NCI-H446 treated with DMSO at 0.1 percent for 48 hours (cell line): ENCODE results near the gene OSBPL7.

Source experiments
- DNase-seq: peaks from one replicate; lab custom pipeline; 2025; lab: John Stamatoyannopoulos, UW

OSBPL7 gene

DNA sequence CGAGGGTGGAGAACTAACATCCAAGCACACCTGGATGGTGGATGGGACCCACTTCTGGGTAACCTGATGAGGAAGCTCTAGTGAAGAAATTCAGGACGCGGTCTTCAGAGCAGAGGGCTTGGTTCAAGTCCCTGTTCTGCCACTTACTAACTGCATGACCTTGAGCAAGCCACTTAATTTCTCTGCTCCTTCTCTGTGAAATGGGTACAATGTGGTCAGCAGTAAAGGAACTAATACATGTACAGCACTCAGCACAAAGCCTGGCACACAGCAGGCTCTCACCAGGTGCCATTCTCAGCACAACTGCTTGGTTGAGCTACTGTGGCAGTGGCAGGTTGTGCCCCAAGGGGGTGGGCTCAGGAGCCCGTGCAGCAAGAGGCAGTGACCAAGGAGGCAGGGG lies 1.9 kb upstream of the OSBPL7 start:
- DNase-seq, result no peak

DNA sequence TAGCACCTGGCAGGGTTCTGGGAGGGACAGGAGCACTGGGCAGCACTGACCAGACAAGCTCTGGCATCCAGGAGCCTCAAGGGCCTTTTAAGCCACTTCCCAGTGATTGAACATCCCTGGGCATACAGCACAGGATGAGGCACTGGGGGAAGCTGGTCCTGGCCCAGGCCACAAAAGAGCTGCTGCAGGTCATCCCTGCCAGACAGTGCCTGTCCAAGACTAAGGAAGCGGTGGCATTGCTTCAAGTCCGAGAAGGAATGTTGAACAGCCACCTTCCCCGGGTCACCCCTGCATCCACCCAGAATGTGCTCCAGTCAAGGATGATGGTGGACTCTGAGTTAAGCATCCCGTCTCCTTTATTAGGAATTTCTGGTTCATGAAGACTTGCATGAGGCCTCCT lies 1.2 kb upstream of the OSBPL7 start:
- DNase-seq, result no peak

DNA sequence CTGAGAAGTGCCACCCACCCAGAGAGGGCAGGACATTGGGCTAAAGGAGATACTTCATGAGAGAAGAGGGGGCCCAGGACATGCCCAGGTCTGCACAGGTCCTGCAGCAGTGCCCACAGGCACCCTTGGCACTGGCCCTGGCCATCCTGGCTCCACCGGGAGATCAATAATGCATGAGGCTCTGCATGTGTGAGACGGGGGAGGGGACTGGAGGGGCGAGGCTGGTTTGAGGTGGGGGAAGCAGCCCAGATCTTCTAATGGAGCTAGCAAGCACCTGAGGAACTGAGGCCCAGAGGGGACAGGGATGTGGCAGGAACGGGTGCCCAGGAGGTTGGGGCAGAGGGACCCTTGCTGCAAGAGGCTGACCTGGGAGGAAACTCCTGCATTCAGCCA lies 567 bp downstream of the OSBPL7 start:
- DNase-seq, result no peak

DNA sequence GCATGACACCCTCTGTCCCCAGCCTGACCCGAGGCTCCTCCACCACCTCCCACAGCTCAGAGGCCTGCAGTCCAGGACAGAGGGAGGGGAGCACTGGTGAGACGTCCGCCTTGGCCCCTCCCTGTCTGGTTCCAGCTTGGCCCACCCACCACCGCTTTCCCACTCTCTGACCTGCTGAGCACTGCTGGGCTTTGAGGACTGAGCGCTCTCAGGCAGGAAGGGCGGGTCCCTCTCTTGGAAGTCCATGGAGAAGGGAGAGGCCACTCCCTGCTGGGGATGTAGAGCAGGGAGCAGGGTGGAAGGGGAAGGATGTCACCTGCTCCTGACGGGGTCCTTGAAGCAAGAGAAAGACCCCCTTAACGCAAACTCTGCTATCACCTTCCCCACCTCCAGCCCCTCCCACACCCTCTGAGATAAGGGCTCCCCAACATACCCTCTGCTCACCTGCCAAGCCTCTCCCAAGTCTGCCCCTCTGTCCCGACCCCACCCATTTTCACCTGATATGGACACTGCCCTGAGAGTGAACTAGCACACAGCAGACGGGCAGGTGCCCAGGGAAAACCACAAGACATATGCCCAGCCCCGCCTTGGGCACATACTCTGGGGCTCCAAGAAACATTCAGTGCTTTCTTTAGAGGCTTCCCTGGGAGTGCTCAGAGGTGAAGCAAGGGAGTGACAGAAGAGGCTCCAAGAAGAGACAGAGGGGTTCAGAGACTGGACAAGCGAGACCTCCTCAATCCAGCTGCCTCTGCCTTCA lies 1.4 kb downstream of the OSBPL7 start:
- no peak for DNase-seq

DNA sequence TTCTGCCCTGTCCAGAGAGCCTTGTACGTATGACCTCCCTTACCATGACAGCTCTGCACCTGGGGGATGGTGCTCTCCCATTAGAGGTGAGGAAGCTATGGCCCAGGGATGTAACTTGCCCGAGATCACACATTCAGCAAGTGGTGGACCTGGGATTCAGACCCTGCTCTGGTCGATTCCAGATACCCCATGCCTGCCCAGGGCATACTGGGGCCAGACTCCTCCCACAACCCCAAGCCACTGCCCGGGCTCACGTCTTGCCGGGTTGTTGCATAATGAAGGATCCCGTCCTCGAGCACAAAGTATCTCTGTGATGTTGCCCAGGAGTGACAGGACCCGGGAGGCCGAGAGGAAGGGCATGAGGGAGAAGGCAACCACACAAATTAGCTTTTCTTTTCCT lies 2.1 kb downstream of the OSBPL7 start:
- no peak for DNase-seq

DNA sequence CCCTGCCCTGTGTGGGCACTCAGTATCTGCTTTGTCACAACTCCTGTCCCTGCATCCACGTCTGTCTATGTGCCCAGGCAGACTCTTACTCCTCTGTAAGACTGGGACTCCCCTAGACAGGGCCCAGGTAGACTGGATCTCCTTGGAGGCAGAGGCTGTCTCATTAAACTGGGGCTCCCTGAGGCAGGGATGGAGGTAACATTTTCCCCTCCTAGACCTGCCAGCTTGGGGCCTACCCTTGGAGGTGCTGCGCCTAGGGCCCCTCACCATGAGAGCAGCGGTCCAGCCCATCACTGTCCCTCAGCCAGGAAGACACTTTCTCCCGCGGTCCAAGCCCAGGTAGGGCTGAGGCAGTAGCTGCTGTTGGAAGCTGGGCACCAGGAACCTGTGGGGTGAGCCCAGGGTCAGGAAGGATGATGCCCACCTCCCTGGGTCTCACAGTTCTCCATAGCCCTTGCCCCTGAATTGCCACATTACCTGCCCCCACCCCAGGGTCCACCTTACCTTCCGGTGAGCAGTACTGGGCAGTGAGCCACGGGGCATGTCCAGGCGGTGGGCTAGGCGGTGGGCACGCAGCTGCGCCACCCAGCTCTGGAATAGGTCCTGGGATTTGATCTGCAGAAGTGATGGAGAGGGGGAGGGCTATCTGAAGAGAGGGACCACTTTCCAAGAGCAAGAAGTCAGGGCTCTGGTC lies 3.4 kb downstream of the OSBPL7 start:
- no peak for DNase-seq

DNA sequence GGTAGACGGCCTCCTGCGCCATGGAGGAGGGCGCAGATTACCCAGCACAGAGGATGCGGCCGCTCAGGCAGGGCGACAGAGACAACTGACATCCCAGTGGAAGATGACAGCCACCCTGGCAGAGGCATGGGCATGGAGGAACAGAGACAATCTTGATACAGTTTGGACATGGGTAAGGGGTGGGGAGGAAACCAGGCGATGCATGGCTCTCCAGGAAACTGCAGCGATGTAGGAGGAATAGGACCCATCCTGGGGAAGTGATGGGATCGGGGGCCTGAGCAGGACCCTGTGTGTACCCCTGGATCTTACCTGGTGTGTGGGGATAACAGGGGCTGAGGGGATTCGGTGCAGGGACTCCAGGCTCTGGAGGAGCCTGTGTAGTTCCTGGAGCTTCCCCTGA lies 4.6 kb downstream of the OSBPL7 start:
- no peak for DNase-seq

DNA sequence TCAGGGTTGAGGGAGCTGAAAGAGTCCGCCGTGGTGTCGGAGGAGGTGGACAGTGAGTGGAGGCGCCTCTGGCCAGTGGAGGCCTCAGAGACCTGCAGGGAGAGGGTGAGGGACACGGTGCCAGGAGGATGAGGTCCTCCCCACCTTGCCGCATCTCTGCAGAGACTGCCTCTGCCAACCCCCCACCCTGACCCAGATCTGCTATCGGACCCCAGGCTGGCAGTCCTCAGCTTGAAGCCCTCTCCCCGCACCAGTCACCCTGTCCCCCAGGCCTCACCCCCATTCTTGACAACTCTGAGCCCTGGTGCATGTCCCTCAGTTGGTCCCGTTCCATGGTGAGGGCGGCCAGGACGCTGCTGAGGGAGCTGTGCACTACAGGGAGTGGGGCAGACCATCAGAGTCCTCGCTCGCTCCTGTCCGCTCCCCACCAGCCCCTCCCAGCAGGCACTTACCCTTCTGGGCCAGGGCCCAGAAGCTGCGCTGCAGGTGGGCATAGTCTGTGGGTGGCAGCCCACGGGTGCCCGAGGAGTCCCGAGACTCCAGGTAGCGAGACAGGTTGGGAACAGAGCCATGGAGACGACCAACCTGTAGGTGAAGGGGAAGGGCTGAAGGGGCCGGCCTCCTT lies 5.4 kb downstream of the OSBPL7 start:
- DNase-seq, result no peak

DNA sequence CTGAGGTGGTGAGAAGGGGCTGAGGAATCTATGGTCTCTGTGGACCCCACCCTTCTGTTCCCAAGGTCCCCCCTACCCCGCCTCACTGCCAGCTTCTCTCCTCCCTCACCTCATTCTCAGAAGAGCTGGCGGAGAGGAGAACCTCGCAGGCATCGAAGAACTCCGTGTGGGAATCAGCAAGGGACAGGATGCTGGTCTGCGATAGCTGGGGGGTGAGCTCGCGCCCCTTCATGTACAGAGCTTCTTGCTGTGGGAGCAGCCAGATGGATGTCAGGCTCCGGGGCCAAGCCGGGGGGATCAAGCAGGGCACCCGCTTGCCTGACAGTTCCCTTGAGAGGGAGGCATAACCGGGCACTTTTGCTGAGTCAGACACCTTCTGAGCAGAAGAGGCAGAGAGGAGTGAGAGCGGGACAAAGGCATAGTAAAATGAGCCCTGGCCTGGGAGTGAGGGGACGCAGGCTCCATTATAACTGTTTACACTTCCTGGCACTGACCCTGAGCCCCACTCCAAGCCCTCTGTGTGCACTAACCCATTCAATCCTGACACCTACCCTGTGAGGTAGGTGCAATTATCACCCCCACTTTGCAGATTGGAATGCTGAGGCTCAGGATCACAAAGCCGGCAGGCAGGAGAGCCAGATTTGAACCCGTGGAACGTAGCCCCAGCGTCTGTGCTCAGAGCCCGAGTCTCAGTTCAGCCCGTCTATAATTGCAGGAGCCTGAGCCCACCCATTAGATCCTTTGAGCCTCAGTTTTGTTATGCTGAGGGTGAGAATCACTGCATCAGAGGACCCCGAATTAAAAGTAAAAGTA lies 6.3 kb downstream of the OSBPL7 start:
- no peak for DNase-seq

DNA sequence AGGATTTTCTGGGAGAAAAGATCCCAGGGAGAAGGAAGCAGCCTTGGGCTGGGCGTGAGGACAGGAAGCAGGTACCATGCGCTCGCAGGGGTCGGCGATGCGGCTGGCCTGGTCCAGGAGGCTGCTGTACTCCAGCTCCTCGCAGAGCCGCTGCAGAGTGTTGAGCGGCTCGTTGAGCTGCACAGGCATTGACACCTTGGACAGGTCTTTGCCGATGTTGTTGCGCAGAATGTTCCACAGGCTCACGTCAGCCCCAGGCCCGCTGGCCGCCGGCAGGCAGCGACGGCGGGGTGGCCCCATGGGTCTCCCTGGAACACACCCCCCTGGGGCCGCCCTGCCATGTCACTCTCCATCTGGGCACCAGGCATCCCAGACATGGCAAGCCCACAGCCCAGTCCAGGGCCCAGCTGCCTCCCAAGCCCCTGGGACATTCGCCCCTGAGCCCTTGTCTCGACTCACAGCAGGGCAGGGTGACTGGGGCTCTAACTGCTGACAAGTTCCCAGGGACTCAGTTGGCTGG lies 8.0 kb downstream of the OSBPL7 start:
- no peak for DNase-seq

DNA sequence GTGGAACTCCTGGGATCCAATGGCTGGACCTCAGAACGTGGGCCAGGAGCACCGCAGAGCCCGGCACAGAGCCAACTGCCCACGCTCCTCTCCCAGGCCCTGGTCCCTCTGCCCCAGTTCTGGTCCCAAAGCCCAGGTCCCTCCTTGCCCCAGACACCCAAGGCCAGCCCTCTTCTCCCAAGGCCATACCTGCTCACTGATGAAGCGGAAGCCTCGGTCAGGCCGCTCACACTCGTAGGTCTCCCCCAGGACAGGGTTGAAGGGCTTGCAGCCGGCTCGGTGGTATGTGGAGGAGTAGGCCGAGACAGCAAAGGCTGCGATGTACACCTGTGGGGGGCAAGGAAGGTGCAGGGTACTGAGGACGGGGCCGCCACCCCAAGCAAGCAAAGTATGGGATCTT lies 8.5 kb downstream of the OSBPL7 start:
- no peak for DNase-seq

DNA sequence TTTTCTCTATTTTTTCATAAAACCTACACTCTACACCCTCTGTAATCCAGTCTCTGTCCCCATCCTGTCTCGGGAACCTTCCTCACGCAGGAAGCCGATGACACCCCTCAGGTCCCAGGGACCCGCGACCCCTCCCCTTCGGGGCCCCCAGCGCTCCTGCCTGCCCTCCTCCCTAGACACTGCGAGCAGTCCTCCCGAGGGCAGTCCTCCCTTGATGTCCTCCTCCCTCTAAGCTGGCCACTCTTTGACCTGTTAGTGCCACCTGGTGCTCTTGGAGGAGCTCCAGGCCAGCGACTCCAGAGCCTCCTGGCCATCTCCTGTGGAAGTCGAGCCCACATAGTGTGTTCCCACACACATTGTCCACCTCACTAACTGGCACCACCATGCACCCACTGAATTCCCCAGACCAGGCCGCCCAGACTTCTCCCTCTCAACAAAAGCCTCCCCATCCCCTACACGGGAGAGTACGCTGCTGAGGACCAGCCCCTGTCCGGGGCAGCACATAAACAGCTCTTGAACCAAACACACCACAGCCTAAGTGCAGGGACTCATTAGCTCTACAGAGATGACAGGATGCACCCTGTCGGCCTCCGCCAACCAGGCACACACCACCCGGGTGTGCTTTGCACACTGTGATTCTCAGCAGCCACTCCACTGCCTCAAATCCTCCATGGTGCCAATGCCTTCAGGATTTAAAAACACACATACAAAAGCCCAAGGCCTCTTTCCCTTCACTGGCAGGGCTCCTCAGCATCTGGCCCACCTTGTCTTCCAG lies 9.3 kb downstream of the OSBPL7 start:
- no peak for DNase-seq

DNA sequence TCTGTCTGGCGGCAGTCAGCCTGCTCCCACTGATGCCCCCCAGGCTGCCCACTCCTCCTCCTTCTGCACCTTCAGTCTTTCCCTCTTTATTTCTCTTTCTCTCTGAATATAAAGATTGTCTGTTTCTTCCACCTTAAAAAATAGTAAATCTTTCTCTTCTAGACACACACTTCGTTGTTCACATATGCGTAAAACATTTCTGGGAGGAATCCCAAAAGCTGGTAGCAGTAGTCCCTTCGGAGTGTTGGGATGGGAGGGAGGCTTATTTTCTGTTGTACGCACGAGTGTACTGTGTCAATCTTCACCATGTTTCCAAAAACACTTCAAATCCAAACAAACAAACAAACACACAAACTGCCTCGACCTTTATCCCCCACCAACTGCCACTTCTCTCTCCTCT lies 9.9 kb downstream of the OSBPL7 start:
- no peak for DNase-seq

DNA sequence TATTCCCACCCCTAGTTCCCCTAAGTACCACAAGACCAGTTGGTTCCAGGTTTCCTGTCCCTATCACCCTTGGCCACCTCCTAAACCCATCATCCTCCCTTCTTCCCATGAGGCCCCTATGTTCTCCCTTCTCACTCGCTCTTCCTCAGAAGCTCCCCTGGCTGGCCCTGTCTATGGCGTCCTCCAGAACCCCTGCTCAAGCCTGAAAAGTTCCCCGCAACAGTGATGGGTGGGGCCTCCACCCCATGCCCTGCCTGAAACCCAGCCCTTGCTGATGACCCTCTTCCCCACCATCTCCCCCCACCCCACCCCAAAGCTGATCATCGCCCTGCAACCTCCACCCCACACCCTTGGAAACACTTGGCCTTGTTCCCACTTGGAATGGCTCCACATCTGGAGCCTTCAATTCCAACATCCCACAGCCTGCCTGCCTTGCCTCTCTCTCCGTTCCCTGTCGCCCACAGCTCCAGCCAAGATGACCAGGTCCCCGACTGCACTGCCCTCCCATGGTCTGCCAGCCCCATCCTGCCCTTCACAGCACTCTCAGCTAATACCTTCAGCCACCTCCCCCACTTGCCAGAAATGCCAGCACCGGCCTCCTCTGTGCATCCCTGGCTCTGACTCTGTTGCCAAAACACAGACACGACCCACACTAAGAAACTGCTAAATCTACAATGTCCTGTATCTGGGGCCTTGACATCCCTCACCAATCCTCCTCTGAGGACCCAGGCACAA lies 10.5 kb downstream of the OSBPL7 start:
- no peak for DNase-seq

DNA sequence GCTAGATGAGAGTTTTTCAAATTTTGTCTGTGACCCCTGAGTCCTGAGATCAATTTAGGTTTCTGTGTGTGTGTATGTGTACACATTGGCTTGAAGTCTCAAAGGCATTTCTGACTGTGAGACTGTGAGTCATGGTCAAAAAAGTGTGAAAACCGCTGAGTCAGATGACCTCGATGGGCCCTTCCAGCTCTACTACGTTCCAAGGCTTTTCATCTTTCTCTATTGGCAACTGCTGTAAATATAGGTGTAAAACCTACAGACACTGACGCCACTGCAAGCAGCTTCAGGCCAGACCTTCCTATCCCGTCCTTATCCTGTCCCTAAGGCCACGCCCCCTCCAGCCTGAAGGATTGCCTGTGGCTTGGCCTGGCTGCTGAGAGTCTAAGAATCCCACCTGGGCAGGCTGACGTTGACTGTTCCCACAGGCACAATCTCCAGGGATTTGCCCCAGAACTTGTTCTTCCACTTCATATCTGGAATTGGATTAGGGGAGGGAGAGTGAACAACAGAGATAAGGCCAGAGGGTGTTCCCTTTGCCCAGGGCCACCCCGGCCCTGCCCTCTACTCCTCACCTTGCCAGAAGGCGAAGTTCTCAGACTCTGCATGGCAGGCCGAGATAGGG lies 11.3 kb downstream of the OSBPL7 start:
- no peak for DNase-seq

DNA sequence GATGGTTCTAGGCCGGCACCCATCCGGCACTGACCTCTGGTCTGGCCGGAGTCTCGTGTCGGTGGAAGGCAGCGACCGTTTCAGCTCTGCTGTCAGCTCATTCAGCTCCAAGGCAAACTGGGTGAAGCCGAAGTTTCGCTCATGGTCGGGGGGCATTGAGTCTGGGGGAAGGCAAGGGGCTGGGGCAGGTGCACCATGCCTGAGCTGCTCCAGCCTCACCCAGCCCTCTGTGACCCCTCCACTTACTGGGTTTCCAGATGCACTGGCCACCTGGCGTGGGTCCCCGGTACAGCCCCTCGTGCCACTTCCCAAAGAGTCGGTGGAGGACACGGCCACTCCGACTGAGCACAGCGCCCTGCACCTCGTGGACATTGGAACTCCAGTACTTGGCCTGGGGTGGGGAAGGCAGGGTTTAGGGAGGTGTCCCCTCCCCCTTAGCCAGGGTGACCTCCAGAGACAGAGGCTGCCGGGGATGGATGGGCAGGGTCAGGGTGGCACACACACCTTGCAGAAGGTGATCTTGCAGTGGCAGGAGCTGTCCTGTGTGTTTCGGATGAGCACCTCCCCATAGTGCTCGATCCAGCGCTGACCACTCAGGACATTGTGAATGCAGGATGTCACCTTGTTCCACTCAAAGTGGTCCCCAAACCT lies 12.6 kb downstream of the OSBPL7 start:
- no peak for DNase-seq

DNA sequence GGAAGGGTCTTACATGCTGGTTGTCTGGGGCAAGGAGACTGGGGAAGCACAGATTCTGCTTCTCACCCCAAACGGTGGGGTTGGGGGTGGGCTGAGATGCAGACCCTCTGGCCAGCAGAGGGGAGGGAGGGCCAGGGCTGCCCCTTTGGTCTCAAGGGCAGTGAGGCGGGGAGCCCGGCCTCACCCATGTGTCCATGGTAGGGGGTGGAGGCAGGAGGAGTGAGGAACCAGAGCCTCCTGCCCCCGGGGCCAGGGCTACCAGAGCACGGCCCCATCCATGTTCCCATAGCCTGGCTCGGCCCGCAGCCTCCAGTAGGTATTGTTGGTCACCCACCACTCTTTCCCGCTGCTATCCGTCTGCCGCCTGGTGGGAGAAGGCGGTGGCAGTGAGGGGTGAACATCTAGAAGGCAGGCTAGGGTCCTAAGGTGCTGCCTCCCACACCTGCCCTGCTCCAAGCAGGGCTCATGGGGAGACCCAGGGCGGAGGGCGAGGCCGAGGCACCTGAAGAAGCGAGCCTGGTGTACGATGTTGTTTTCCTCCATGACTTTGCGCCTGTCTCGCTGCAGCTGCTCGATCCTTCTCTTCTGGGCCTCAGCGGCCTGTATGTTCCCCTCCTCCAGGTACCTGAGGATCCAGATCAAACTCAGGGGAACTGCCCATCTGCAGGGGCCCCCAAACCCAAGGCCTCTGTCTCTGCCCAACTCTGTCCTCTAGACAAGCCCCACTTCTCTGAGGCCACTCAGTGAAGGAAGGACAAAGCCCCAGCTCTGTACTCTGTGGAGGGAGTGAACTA lies 13.4 kb downstream of the OSBPL7 start:
- no peak for DNase-seq

DNA sequence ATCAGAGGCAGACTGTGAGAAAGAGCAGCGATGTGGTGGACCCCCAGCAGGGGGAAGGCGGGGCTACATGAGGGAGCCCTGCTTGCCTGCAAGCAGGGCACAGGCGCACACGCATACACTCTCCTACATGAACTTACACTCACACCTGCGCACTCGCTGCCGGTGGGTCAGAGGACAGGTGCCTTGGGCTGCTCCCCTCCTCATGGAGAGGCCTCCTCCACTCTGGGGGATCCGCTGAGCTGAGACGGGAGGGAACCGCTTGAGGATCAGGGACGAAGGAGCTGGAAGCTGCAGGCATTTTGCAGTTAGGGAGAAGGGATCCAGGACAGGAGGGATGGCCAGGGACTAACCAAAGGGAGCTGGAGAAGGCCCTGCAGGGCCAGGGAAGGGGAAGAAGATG lies 14.2 kb downstream of the OSBPL7 start:
- DNase-seq, result no peak

DNA sequence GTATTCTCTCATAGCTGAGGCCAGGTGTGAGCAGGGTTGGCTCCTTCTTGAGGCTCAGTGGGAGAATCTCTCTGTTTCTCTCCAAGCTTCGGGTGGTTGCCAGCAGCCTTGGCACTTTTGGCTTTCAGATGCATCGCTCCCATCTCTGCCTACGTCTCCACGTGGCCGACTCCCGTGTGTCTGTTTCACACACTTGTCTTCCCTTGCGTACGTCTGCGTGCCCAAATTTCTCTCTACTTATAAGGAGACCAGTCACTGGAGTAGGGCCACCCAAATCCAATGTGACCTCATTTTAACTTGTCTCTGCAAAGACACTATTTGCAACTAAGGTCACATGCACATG lies 14.7 kb downstream of the OSBPL7 start:
- no peak for DNase-seq
